ENCODE data around the gene MED25.
A peak's percentile ranks its signal among the peaks of the same experiment; 100 is the strongest.

- TF ChIP-seq POLR2A (IDR thresholded peaks at IDR 0.05) (peak in 1 of 2 donors; percentile 61), CTCF (IDR thresholded peaks at IDR 0.05) (peak in 1 of 5 experiments; percentile 30)
Observed at GRCh38 chr19:49866933-49867782, 49.1 kb downstream of the MED25 start, which contains the start of gene PNKP.
